ENCODE data around the gene CADPS. TPM values are rescaled to one million over a fixed set of nuclear protein-coding genes. Genes with fewer than 3 reads are reported as not detected.

The CADPS gene
- total and polyA plus RNA-seq, 7 donors, result 1.6 to 12.5 (median 6.2) TPM; not detected in 1

GRCh38 chr3:62688050-62688449 is 187.2 kb downstream of the CADPS start:
- Histone ChIP-seq H3K27ac (no peak overlapping the region), H3K4me1 (peaks cover 0 to 10% (median 0%) of the 10 kb centered on the region in 4 donors), H3K9me3 (no peaks in the 10 kb centered on the region), H3K27me3 (no peaks in the 10 kb centered on the region), H3K4me3 (no peak overlapping the region), H3K36me3 (no peaks in the 10 kb centered on the region)
- TF ChIP-seq CTCF (IDR thresholded peaks at IDR 0.05) (no peak), POLR2AphosphoS5 (IDR thresholded peaks at IDR 0.05) (peak in 2 of 4 donors; percentile 26 to 51), POLR2A (IDR thresholded peaks at IDR 0.05) (no peak), EP300 (IDR thresholded peaks at IDR 0.05) (no peak)
- 80 to 81% methylated on average over 2 of the region's 2 CpGs for WGBS, 2 donors
- DNase-seq, result no peak
- intact Hi-C loops (cut with DNase I), result no loop called here

GRCh38 chr3:62686503-62687294 is 188.5 kb downstream of the CADPS start:
- no peaks in the 10 kb centered on the region for H3K36me3 ChIP-seq
- intact Hi-C loops (cut with DNase I), result no loop called here

GRCh38 chr3:62682826-62683225 is 192.4 kb downstream of the CADPS start:
- WGBS, 2 donors, result 88 to 95% methylated on average over 2 of the region's 2 CpGs
- Histone ChIP-seq H3K36me3 (no peaks in the 10 kb centered on the region), H3K27me3 (no peaks in the 10 kb centered on the region), H3K9me3 (no peaks in the 10 kb centered on the region), H3K27ac (no peak overlapping the region), H3K4me1 (no peaks in the 10 kb centered on the region), H3K4me3 (no peak overlapping the region)
- intact Hi-C loops (cut with DNase I), result no loop called here
- TF ChIP-seq POLR2AphosphoS5 (IDR thresholded peaks at IDR 0.05), result no peak
- no peak for TF ChIP-seq EP300 (IDR thresholded peaks at IDR 0.05)
- no peak for TF ChIP-seq POLR2A (IDR thresholded peaks at IDR 0.05)
- no peak for TF ChIP-seq CTCF (IDR thresholded peaks at IDR 0.05)
- DNase-seq, result no peak

More at GRCh38 chr3:62686503-62687294, 188.5 kb downstream of the CADPS start:
- H3K4me1 ChIP-seq, result peaks cover 0 to 10% (median 0%) of the 10 kb centered on the region in 4 donors
- H3K4me3 ChIP-seq, result no peak overlapping the region
- 55 to 58% methylated on average over 4 of the region's 4 CpGs for WGBS, 2 donors
- no peaks in the 10 kb centered on the region for H3K9me3 ChIP-seq
- DNase-seq, result no peak
- H3K27me3 ChIP-seq, result no peaks in the 10 kb centered on the region
- peak overlapping the region in 1 of 4 donors; percentile 16 for H3K27ac ChIP-seq
- TF ChIP-seq CTCF (IDR thresholded peaks at IDR 0.05) (no peak), POLR2AphosphoS5 (IDR thresholded peaks at IDR 0.05) (no peak), POLR2A (IDR thresholded peaks at IDR 0.05) (no peak), EP300 (IDR thresholded peaks at IDR 0.05) (no peak)

- Histone ChIP-seq H3K27ac (no peak overlapping the region), H3K4me3 (no peak overlapping the region), H3K27me3 (no peaks in the 10 kb centered on the region), H3K36me3 (no peaks in the 10 kb centered on the region), H3K4me1 (no peaks in the 10 kb centered on the region), H3K9me3 (no peaks in the 10 kb centered on the region)
- 76 to 83% methylated on average over 3 of the region's 3 CpGs for whole genome bisulfite sequencing, 2 donors
- intact Hi-C loops (cut with DNase I), result no loop called here
- no peak for DNase-seq
- no peak for TF ChIP-seq CTCF (IDR thresholded peaks at IDR 0.05)
- TF ChIP-seq POLR2A (IDR thresholded peaks at IDR 0.05), result no peak
- TF ChIP-seq POLR2AphosphoS5 (IDR thresholded peaks at IDR 0.05), result no peak
- no peak for TF ChIP-seq EP300 (IDR thresholded peaks at IDR 0.05)
These were observed 195.2 kb downstream of the CADPS start for GRCh38 chr3:62679988-62680387.

All from sigmoid colon (tissue), 7 donors.